HT-29 (cell line): Measurements from ENCODE around the gene FBXO48. TPM values are rescaled to one million over a fixed set of nuclear protein-coding genes. Genes with fewer than 3 reads are reported as not detected.
A peak's percentile ranks its signal among the peaks of the same experiment; 100 is the strongest.
"Not testable (repeated sequence)": the region's sequence is repeated elsewhere in the genome, so short reads cannot be mapped to it uniquely, and the experiment has no call there.

Experiments used
- DNase-seq: peaks from one replicate; pipeline ENCODE4 v3.0.0-alpha.2; 2015; ENCODE audit warnings: low spot score
- total RNA-seq: library from RNA; depleted of rRNA; stranded (reverse); fragments of >200 nt; shearing (Covaris generic); gene quantifications from 2 replicates; pipeline ENCODE4 v1.2.3, GENCODE V29; 2014

The FBXO48 gene
- total RNA-seq, 1 experiment from 2014 or later = 0.05 TPM

GRCh38 chr2:68472796-68473414 lies 5.8 kb upstream of the FBXO48 start:
- no peak for DNase-seq

- no peak for DNase-seq
Measured at GRCh38 chr2:68471385-68471784, 4.3 kb upstream of the FBXO48 start.

GRCh38 chr2:68469935-68470334 lies 2.8 kb upstream of the FBXO48 start:
- no peak for DNase-seq

GRCh38 chr2:68468801-68469200 lies 1.7 kb upstream of the FBXO48 start:
- DNase-seq = no peak

GRCh38 chr2:68466778-68467076 lies 367 bp downstream of the FBXO48 start:
- DNase-seq = no peak

GRCh38 chr2:68466361-68466777 lies 725 bp downstream of the FBXO48 start:
- peak; percentile 24 for DNase-seq

- DNase-seq = no peak
Measured at GRCh38 chr2:68465081-68465916, 1.8 kb downstream of the FBXO48 start.

GRCh38 chr2:68464651-68465050 lies 2.4 kb downstream of the FBXO48 start:
- DNase-seq = no peak

- peak; percentile 74 for DNase-seq
Measured at GRCh38 chr2:68463287-68463877, 3.7 kb downstream of the FBXO48 start.

- no peak for DNase-seq
Measured at GRCh38 chr2:68458981-68459380, 8.1 kb downstream of the FBXO48 start.

GRCh38 chr2:68456198-68456597 lies 10.9 kb downstream of the FBXO48 start:
- no peak for DNase-seq

- DNase-seq = no peak
Measured at GRCh38 chr2:68454719-68455118, 12.4 kb downstream of the FBXO48 start.

- no peak for DNase-seq
Measured at GRCh38 chr2:68453761-68454360, 13.2 kb downstream of the FBXO48 start.

- no peak for DNase-seq
Measured at GRCh38 chr2:68452158-68452900, 14.8 kb downstream of the FBXO48 start.

GRCh38 chr2:68448671-68449653 lies 18.1 kb downstream of the FBXO48 start:
- no peak for DNase-seq

- DNase-seq = no peak
Measured at GRCh38 chr2:68447118-68447517, 20.0 kb downstream of the FBXO48 start.

GRCh38 chr2:68446425-68446824 lies 20.7 kb downstream of the FBXO48 start:
- DNase-seq = not testable (repeated sequence)

GRCh38 chr2:68441994-68442322 lies 25.1 kb downstream of the FBXO48 start:
- no peak for DNase-seq

GRCh38 chr2:68441179-68441993 lies 25.7 kb downstream of the FBXO48 start:
- DNase-seq = peak; percentile 86
